Activated CD4-positive, alpha-beta memory T cell treated with anti-CD3 and anti-CD28 coated beads, Interleukin-2, amount 10 ng/mL, durations not matched to agents 7 days and 5 days (primary cell): Measurements from ENCODE around the gene SNX15. TPM values are rescaled to one million over a fixed set of nuclear protein-coding genes. Genes with fewer than 3 reads are reported as not detected.
"Not testable (repeated sequence)": the region's sequence is repeated elsewhere in the genome, so short reads cannot be mapped to it uniquely, and the experiment has no call there.

Experiments used
- CTCF ChIA-PET: fragments of 350-600 bp; sonication (Branson Sonifier 250); formaldehyde crosslinking; loops from one replicate; lab custom pipeline; 2021; ENCODE audit warnings: antibody characterized with exemption, inconsistent platforms; lab: Charles Lee
- POLR2A ChIA-PET: fragments of 350-600 bp; sonication (Branson Sonifier 250); formaldehyde crosslinking; loops from one replicate; lab custom pipeline; 2021; ENCODE audit warnings: antibody characterized with exemption; lab: Charles Lee
- DNase-seq: peaks from one replicate; pipeline ENCODE4 v3.0.0-alpha.2; 2020
- H3K27ac Mint-ChIP-seq: one replicate; pipeline ENCODE4 v1.8.0; 2021; ENCODE audit warnings: mild to moderate bottlenecking, mixed read lengths
- H3K27me3 Mint-ChIP-seq: one replicate; pipeline ENCODE4 v1.8.0; 2021; ENCODE audit warnings: mixed read lengths
- H3K36me3 Mint-ChIP-seq: one replicate; pipeline ENCODE4 v1.8.0; 2021; ENCODE audit warnings: low read depth, mixed read lengths
- H3K4me1 Mint-ChIP-seq: one replicate; pipeline ENCODE4 v1.8.0; 2021; ENCODE audit warnings: mixed read lengths
- H3K4me3 Mint-ChIP-seq: one replicate; pipeline ENCODE4 v1.8.0; 2021; ENCODE audit warnings: mild to moderate bottlenecking, mixed read lengths
- H3K9me3 Mint-ChIP-seq: one replicate; pipeline ENCODE4 v1.8.0; 2021; ENCODE audit warnings: mixed read lengths
- total RNA-seq, 2 experiments: library from RNA; stranded (reverse); gene quantifications; one replicate each; pipeline ENCODE4 v1.2.3, GENCODE V29; 2021

Gene SNX15
- total RNA-seq, 2 experiments from 2014 or later: 24.3 to 24.6 TPM

DNA sequence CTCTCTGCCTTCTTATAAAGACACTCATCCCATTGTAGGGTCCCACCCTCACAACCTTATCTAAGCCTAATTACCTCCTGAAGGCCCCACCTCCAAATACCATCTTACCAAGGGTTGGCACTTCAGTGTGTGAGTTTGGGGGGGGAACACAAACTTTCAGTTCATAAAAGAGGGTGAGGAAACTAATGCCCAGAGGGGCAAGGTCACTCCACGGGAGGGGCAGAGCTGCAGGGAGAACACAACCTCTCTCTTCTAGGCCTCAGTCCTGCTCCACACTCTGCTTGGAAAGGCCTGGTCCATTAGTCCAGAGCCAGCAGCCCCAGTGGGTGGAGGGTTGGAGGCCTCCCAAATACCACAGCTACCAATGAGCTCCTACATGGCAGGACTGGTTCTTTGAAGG lies 27.8 kb upstream of the SNX15 start:
- no peaks in the 10 kb centered on the region for H3K9me3 Mint-ChIP-seq
- no peaks in the 10 kb centered on the region for H3K36me3 Mint-ChIP-seq
- POLR2A ChIA-PET: interaction anchor here (1.0 to 2.4 kb wide), 3 partner anchors 10 to 14 kb away, joined by 3 to 9 read pairs (median 5); partner anchors contain the start of gene ARL2
- H3K27ac Mint-ChIP-seq: peak overlapping the region; percentile 85
- H3K27me3 Mint-ChIP-seq: no peaks in the 10 kb centered on the region
- H3K4me3 Mint-ChIP-seq: no peak overlapping the region
- peaks cover 35% of the 10 kb centered on the region for H3K4me1 Mint-ChIP-seq
- DNase-seq: no peak
- CTCF ChIA-PET: interaction anchor here (1.3 to 2.2 kb wide), 3 partner anchors 14 to 152 kb away, joined by 3 to 21 read pairs (median 4); partner anchors contain the start of gene ARL2

DNA sequence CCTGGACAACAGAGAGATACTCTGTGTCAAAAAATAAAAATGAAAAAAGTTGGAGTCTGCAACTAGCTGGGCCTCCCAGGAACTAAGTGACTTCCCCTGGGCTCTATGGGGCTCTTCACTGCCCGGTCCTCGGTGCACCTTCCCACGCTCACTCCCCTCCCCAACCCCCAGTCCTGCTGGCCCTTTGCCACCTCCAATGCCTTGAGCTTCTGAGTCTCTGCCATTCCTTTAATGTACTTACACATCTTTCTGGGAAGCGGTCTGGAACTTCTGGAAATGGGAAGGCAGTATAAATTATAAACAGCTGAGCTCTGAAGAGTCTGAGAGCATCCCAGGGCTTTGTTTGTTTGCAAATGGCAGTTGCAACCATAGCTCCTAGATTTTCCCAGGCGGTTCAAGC lies 24.5 kb upstream of the SNX15 start:
- H3K36me3 Mint-ChIP-seq: no peaks in the 10 kb centered on the region
- ChIA-PET POLR2A (interaction anchor here (1.1 to 1.4 kb wide), 2 partner anchors 10 to 12 kb away, joined by 3 to 5 read pairs; partner anchors contain the start of gene ARL2), CTCF (interaction anchor here (0.7 kb wide), 3 partner anchors 9 to 584 kb away, joined by 3 to 4 read pairs (median 3); no protein-coding TSS in a partner anchor)
- H3K27ac Mint-ChIP-seq: no peak overlapping the region
- no peak overlapping the region for H3K4me3 Mint-ChIP-seq
- no peak for DNase-seq
- no peaks in the 10 kb centered on the region for H3K27me3 Mint-ChIP-seq
- H3K9me3 Mint-ChIP-seq: no peaks in the 10 kb centered on the region
- H3K4me1 Mint-ChIP-seq: peaks cover 24% of the 10 kb centered on the region

DNA sequence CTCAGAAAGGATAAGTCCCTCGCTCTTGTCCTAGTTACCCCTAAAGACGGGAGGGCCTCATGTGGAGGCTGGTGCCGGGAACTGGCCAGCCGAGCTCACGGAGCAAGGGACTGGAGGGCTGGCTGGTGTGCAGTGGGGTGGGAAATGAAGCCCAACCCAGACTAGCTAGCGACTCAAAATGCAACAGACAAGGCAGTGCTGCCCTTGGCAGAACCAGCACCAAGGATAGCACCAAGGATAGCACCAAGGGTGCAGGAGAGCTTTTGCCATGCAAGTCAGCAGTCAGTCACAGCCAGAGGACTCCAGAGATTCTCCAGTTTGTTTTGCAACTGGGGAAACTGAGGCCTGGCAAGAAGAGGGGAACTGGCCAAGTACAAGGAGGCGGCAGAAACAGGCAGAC lies 24.0 kb upstream of the SNX15 start:
- POLR2A ChIA-PET: interaction anchor here (1.1 to 1.4 kb wide), 2 partner anchors 9 to 11 kb away, joined by 3 to 5 read pairs; partner anchors contain the start of gene ARL2
- no peaks in the 10 kb centered on the region for H3K36me3 Mint-ChIP-seq

GRCh38 chr11:65003968-65004367 lies 23.3 kb upstream of the SNX15 start:
- DNase-seq: not testable (repeated sequence)

More for the DNA sequence above, 24.0 kb upstream of the SNX15 start:
- no peaks in the 10 kb centered on the region for H3K9me3 Mint-ChIP-seq
- H3K27ac Mint-ChIP-seq: no peak overlapping the region
- CTCF ChIA-PET: interaction anchor here (0.7 kb wide), 2 partner anchors 9 to 77 kb away, joined by 3 to 4 read pairs; no protein-coding TSS in a partner anchor
- H3K4me1 Mint-ChIP-seq: peaks cover 19% of the 10 kb centered on the region
- no peak overlapping the region for H3K4me3 Mint-ChIP-seq
- no peaks in the 10 kb centered on the region for H3K27me3 Mint-ChIP-seq
- DNase-seq: no peak

GRCh38 chr11:65008016-65008415 lies 19.2 kb upstream of the SNX15 start:
- Mint-ChIP-seq H3K27ac (no peak overlapping the region), H3K9me3 (no peaks in the 10 kb centered on the region), H3K36me3 (no peaks in the 10 kb centered on the region), H3K4me3 (no peak overlapping the region), H3K4me1 (peaks cover 5% of the 10 kb centered on the region), H3K27me3 (no peaks in the 10 kb centered on the region)
- CTCF ChIA-PET: no interaction called here
- POLR2A ChIA-PET: no interaction called here
- DNase-seq: no peak

More at GRCh38 chr11:65003968-65004367, 23.3 kb upstream of the SNX15 start:
- H3K4me3 Mint-ChIP-seq, H3K9me3 Mint-ChIP-seq, H3K27ac Mint-ChIP-seq, H3K27me3 Mint-ChIP-seq, H3K36me3 Mint-ChIP-seq: not testable (repeated sequence)
- POLR2A ChIA-PET: interaction anchor here (1.1 to 1.4 kb wide), 2 partner anchors 9 to 11 kb away, joined by 3 to 5 read pairs; partner anchors contain the start of gene ARL2
- CTCF ChIA-PET: interaction anchor here (0.6 kb wide), 1 partner anchor 21 kb away, joined by 4 read pairs; no protein-coding TSS in a partner anchor
- peaks cover 13% of the 10 kb centered on the region for H3K4me1 Mint-ChIP-seq

- no peaks in the 10 kb centered on the region for H3K27me3 Mint-ChIP-seq
- POLR2A ChIA-PET: no interaction called here
- no peak for DNase-seq
- H3K36me3 Mint-ChIP-seq: no peaks in the 10 kb centered on the region
- peaks cover 12% of the 10 kb centered on the region for H3K4me1 Mint-ChIP-seq
- H3K27ac Mint-ChIP-seq: no peak overlapping the region
- H3K9me3 Mint-ChIP-seq: no peaks in the 10 kb centered on the region
- no peak overlapping the region for H3K4me3 Mint-ChIP-seq
- CTCF ChIA-PET: no interaction called here
Observed at GRCh38 chr11:65008873-65009272, 18.4 kb upstream of the SNX15 start.

DNA sequence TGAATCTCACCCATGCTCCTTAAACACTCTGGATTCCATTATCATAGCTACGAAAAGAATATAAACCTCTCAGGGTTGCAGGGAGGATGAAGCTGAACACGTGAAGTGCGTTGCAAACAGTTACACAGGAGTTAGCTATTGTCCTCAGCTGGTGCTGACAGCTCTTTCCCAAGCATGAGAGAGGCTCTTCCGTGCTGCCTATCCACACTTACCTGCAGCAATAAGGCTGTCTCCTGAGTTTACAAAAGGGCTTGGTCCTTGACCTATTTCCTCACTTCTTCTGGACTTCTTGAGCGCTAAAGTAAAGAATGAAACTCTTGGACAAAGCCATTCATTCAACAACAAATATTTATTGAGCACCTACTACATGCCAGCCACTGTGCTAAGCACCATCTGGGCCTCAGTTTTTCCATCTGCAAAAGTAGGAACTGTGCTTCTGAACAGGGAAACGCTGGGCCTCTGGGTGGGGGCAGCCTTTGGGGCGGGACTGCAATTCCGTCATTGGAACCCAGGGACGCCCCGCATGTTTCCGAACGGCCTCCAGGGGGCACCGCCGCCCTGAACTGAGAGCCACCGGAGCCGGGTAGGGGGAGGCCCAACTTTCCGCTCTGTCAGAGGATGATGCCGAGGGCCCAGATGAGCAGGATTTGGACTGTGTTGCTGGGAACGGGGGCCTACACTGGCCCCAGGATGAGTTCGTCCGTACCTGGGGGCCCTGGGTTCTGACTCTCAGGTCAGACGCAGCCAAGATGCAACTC lies 13.9 kb upstream of the SNX15 start:
- peaks cover 14% of the 10 kb centered on the region for H3K36me3 Mint-ChIP-seq
- peak overlapping the region; percentile 98 for H3K27ac Mint-ChIP-seq
- POLR2A ChIA-PET: interaction anchor here (0.8 to 4.5 kb wide), 24 partner anchors 10 to 210 kb away, joined by 3 to 56 read pairs (median 5); partner anchors contain the start of genes CDCA5, FAU, MAP4K2 and MRPL49
- H3K27me3 Mint-ChIP-seq: no peaks in the 10 kb centered on the region
- CTCF ChIA-PET: interaction anchor here (0.8 to 3.4 kb wide), 32 partner anchors 11 to 204 kb away, joined by 3 to 25 read pairs (median 6); partner anchors contain the start of genes CAPN1, CDC42BPG, CDCA5 and EHD1
- peak; percentile 94 for DNase-seq
- H3K4me1 Mint-ChIP-seq: peaks cover 30% of the 10 kb centered on the region
- H3K9me3 Mint-ChIP-seq: no peaks in the 10 kb centered on the region
- peak overlapping the region; percentile 94 for H3K4me3 Mint-ChIP-seq

GRCh38 chr11:65013888-65014725 lies 13.1 kb upstream of the SNX15 start, which contains the start of gene ARL2:
Gene ARL2, plus strand, starts transcription at chr11:65014160. Its CDS starts 48 bp downstream, at chr11:65014208.
- H3K4me3 Mint-ChIP-seq: peak within 1 kb of the TSS; percentile 94
- peak within 1 kb of the TSS; percentile 98 for H3K27ac Mint-ChIP-seq
- ChIA-PET CTCF (interaction anchor here (0.6 to 3.4 kb wide), 31 partner anchors 10 to 247 kb away, joined by 3 to 25 read pairs (median 4); partner anchors contain the start of genes BATF2, CDCA5, EHD1 and FAU), POLR2A (interaction anchor here (0.6 to 4.5 kb wide), 35 partner anchors 11 to 463 kb away, joined by 3 to 56 read pairs (median 4); partner anchors contain the start of genes CDCA5, FAU, MAJIN and MAP4K2)
- peaks cover 30% of the 10 kb centered on the region for H3K4me1 Mint-ChIP-seq
- peaks cover 14% of the 10 kb centered on the region for H3K36me3 Mint-ChIP-seq
- DNase-seq: peak; percentile 85
- H3K27me3 Mint-ChIP-seq: no peaks in the 10 kb centered on the region
- H3K9me3 Mint-ChIP-seq: no peaks in the 10 kb centered on the region

GRCh38 chr11:65014726-65015227 lies 12.5 kb upstream of the SNX15 start:
- Mint-ChIP-seq H3K9me3 (no peaks in the 10 kb centered on the region), H3K4me3 (peak overlapping the region; percentile 86), H3K36me3 (peaks cover 17% of the 10 kb centered on the region), H3K27ac (peak overlapping the region; percentile 86), H3K4me1 (peaks cover 30% of the 10 kb centered on the region), H3K27me3 (no peaks in the 10 kb centered on the region)
- ChIA-PET POLR2A (interaction anchor here (1.0 to 4.5 kb wide), 32 partner anchors 11 to 462 kb away, joined by 3 to 56 read pairs (median 5); partner anchors contain the start of genes CDCA5, FAU, MAJIN and MAP4K2), CTCF (interaction anchor here (0.6 to 3.4 kb wide), 31 partner anchors 9 to 247 kb away, joined by 3 to 25 read pairs (median 4); partner anchors contain the start of genes BATF2, CDC42BPG, CDCA5 and EHD1)
- DNase-seq: no peak

GRCh38 chr11:65016705-65017104 lies 10.5 kb upstream of the SNX15 start:
- ChIA-PET CTCF (no interaction called here), POLR2A (no interaction called here)
- H3K27me3 Mint-ChIP-seq: no peaks in the 10 kb centered on the region
- peaks cover 33% of the 10 kb centered on the region for H3K4me1 Mint-ChIP-seq
- no peak overlapping the region for H3K4me3 Mint-ChIP-seq
- DNase-seq: no peak
- peaks cover 18% of the 10 kb centered on the region for H3K36me3 Mint-ChIP-seq
- H3K9me3 Mint-ChIP-seq: no peaks in the 10 kb centered on the region
- H3K27ac Mint-ChIP-seq: no peak overlapping the region

DNA sequence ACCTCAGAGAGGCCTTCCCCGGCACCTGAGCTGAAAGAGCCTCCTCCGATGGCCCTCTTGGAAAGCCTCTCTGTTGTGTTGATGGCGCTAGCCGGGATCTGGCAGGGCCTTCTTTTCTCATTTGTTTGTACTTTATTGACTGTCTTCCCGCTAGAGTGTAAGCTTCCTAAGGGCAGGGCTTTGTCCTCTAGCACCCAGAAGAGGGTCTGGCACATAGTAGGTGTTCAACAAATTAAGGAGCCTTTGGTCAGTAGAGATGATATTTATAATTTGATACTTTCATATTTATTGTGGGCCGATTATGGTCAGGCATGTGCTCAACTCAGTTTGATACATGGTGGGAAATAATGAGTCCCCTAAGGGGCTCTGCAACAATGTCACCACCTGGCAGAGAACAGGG lies 9.3 kb upstream of the SNX15 start:
- H3K4me3 Mint-ChIP-seq: no peak overlapping the region
- peaks cover 24% of the 10 kb centered on the region for H3K36me3 Mint-ChIP-seq
- DNase-seq: no peak
- ChIA-PET CTCF (no interaction called here), POLR2A (interaction anchor here (1.0 to 1.1 kb wide), 2 partner anchors 9 to 23 kb away, joined by 3 to 4 read pairs; partner anchors contain the start of genes SAC3D1 and SNX15)
- H3K4me1 Mint-ChIP-seq: peaks cover 30% of the 10 kb centered on the region
- H3K27me3 Mint-ChIP-seq: no peaks in the 10 kb centered on the region
- H3K27ac Mint-ChIP-seq: no peak overlapping the region
- H3K9me3 Mint-ChIP-seq: no peaks in the 10 kb centered on the region

DNA sequence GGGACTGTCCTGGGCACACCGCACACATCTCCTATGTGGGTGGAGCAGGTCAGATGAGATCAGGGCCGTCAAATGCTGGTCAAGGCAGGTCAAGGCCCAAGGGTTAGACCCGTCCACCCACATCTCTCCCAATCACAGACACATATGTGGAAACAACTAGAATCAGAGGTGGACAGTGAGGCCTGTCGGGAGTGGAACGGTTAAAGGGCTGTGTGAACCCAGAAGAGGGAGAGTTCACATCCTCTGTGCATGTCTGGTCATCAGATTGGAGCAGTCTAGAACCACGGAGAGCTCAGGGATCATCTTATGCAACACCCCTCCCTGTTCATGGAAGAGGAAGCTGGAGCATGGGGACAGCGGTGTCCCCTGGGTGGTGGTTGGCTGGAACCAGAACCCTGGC lies 7.4 kb upstream of the SNX15 start:
- Mint-ChIP-seq H3K27me3 (no peaks in the 10 kb centered on the region), H3K4me3 (no peak overlapping the region), H3K9me3 (no peaks in the 10 kb centered on the region), H3K4me1 (peaks cover 21% of the 10 kb centered on the region), H3K27ac (no peak overlapping the region), H3K36me3 (peaks cover 24% of the 10 kb centered on the region)
- DNase-seq: no peak
- ChIA-PET POLR2A (no interaction called here), CTCF (no interaction called here)
